Tibial artery (tissue), 4 donors: ENCODE results near the gene DAW1.
A peak's percentile ranks its signal among the peaks of the same experiment; 100 is the strongest.

Experiments
- DNase-seq, 2 donors: peaks; one replicate each; pipeline ENCODE4 v3.0.0-alpha.2; 2019
- H3K27ac ChIP-seq, 2 donors: fragments of 200-600 bp; sonication (generic) in 1 of 2; 1 replicate in 1 of 2; 2 replicates in 1 of 2; pipeline ENCODE4 v1.5.1; 2018 to 2019; ENCODE audit warnings: mild to moderate bottlenecking in 1 of 2
- H3K27me3 ChIP-seq, 2 donors: fragments of 200-600 bp; sonication (generic) in 1 of 2; one replicate each; pipeline versions ENCODE4 v1.5.1 to v1.6.0; 2016 to 2019
- H3K36me3 ChIP-seq, 3 donors: fragments of 200-600 bp; sonication (generic) in 2 of 3; one replicate each; pipeline ENCODE4 v1.5.1; 2016 to 2019; ENCODE audit warnings: mild to moderate bottlenecking in 2 of 3
- H3K4me1 ChIP-seq, 4 donors: fragments of 200-600 bp; sonication (generic) in 2 of 4; 1 replicate in 3 of 4; 2 replicates in 1 of 4; pipeline ENCODE4 v1.5.1; 2016 to 2019
- H3K4me3 ChIP-seq, 2 donors: fragments of 200-600 bp; sonication (generic) in 1 of 2; 1 replicate in 1 of 2; 2 replicates in 1 of 2; pipeline ENCODE4 v1.5.1; 2018 to 2019; ENCODE audit warnings: mild to moderate bottlenecking in 2 of 2
- H3K9me3 ChIP-seq, 3 donors: fragments of 200-600 bp; sonication (generic) in 1 of 3; one replicate each; pipeline ENCODE4 v1.5.1; 2016 to 2019
- CTCF ChIP-seq, 2 experiments: fragments of 200-600 bp in 1 of 2; fragments of 450-650 bp in 1 of 2; IDR thresholded peaks; one replicate each; pipeline ENCODE4 v1.5.1; 2017 to 2019; ENCODE audit warnings: antibody characterized with exemption in 2 of 2, mild to moderate bottlenecking in 1 of 2, moderate library complexity in 1 of 2
- intact Hi-C: fragments of 100-400 bp; cut with DNase I; formaldehyde crosslinking; loops from one replicate; pipeline ENCODE4 v1.15.0; 2023; ENCODE audit warnings: low total_unique reads

DAW1 gene

GRCh38 chr2:227862227-227862740 lies 9.1 kb upstream of the DAW1 start:
- Histone ChIP-seq H3K9me3 (no peaks in the 10 kb centered on the region), H3K4me1 (peaks cover 0 to 46% (median 10%) of the 10 kb centered on the region in 4 donors), H3K36me3 (no peaks in the 10 kb centered on the region), H3K27ac (peak overlapping the region in 1 of 2 donors; percentile 17), H3K27me3 (no peaks in the 10 kb centered on the region), H3K4me3 (no peak overlapping the region)
- no peak for DNase-seq
- intact Hi-C loops = no loop called here
- peak; percentile 37 for TF ChIP-seq CTCF (IDR thresholded peaks at IDR 0.05)

GRCh38 chr2:227862741-227863588 lies 8.5 kb upstream of the DAW1 start:
- Histone ChIP-seq H3K4me1 (peaks cover 0 to 46% (median 10%) of the 10 kb centered on the region in 4 donors), H3K9me3 (no peaks in the 10 kb centered on the region), H3K4me3 (no peak overlapping the region), H3K27me3 (no peaks in the 10 kb centered on the region), H3K36me3 (no peaks in the 10 kb centered on the region), H3K27ac (peak overlapping the region; percentile 17 to 50)
- intact Hi-C loops = no loop called here
- DNase-seq = peak in 1 of 2 donors; percentile 71
- no peak for TF ChIP-seq CTCF (IDR thresholded peaks at IDR 0.05)

GRCh38 chr2:227864161-227864756 lies 7.2 kb upstream of the DAW1 start:
- no peak for TF ChIP-seq CTCF (IDR thresholded peaks at IDR 0.05)
- peak in 1 of 2 donors; percentile 42 for DNase-seq
- peak overlapping the region in 1 of 2 donors; percentile 15 for H3K4me3 ChIP-seq
- no peaks in the 10 kb centered on the region for H3K36me3 ChIP-seq
- H3K9me3 ChIP-seq = no peaks in the 10 kb centered on the region
- H3K27me3 ChIP-seq = no peaks in the 10 kb centered on the region
- H3K4me1 ChIP-seq = peaks cover 0 to 46% (median 10%) of the 10 kb centered on the region in 4 donors
- intact Hi-C loops = no loop called here
- H3K27ac ChIP-seq = peak overlapping the region; percentile 17 to 50

- Histone ChIP-seq H3K4me1 (peaks cover 0 to 39% (median 7%) of the 10 kb centered on the region in 4 donors), H3K9me3 (no peaks in the 10 kb centered on the region), H3K27me3 (no peaks in the 10 kb centered on the region), H3K4me3 (no peak overlapping the region), H3K36me3 (no peaks in the 10 kb centered on the region), H3K27ac (no peak overlapping the region)
- no peak for DNase-seq
- intact Hi-C loops = no loop called here
- no peak for TF ChIP-seq CTCF (IDR thresholded peaks at IDR 0.05)
These were observed 6.1 kb upstream of the DAW1 start for GRCh38 chr2:227865291-227865690.

- Histone ChIP-seq H3K27me3 (peaks cover 0 to 7% of the 10 kb centered on the region in 2 donors), H3K4me3 (no peak overlapping the region), H3K9me3 (no peaks in the 10 kb centered on the region), H3K36me3 (no peaks in the 10 kb centered on the region), H3K4me1 (peaks cover 0 to 35% (median 12%) of the 10 kb centered on the region in 4 donors), H3K27ac (no peak overlapping the region)
- intact Hi-C loops = no loop called here
- no peak for TF ChIP-seq CTCF (IDR thresholded peaks at IDR 0.05)
- no peak for DNase-seq
These were observed 4.0 kb upstream of the DAW1 start for GRCh38 chr2:227867386-227867785.
